Neuronal stem cell (in vitro differentiated cells): ENCODE measurements around the gene CST1.
"Not testable (repeated sequence)": the region's sequence is repeated elsewhere in the genome, so short reads cannot be mapped to it uniquely, and the experiment has no call there.

Experiments used
- DNase-seq: peaks from one replicate; pipeline ENCODE4 v3.0.0-alpha.2; 2013; ENCODE audit warnings: low spot score
- H2AFZ ChIP-seq: one replicate; pipeline ENCODE4 v1.6.1; 2013; ENCODE audit warnings: mild to moderate bottlenecking, low read length, inconsistent platforms
- H2AK5ac ChIP-seq: 2 replicates; pipeline ENCODE4 v1.6.1; 2013; ENCODE audit warnings: low read depth, mild to moderate bottlenecking, inconsistent platforms, low read length, moderate library complexity, mixed read lengths
- H2BK120ac ChIP-seq: 2 replicates; pipeline ENCODE4 v1.6.1; 2013; ENCODE audit warnings: low read depth, mild to moderate bottlenecking, inconsistent platforms, low read length, moderate library complexity, mixed read lengths
- H2BK12ac ChIP-seq: one replicate; pipeline ENCODE4 v1.6.1; 2013; ENCODE audit warnings: low read length, inconsistent platforms
- H2BK15ac ChIP-seq: 2 replicates; pipeline ENCODE4 v1.6.1; 2013; ENCODE audit warnings: mild to moderate bottlenecking, low read length, inconsistent platforms, mixed read lengths
- H2BK5ac ChIP-seq: one replicate; pipeline ENCODE4 v1.6.1; 2013; ENCODE audit warnings: inconsistent platforms, mild to moderate bottlenecking, low read length, moderate library complexity
- H3K14ac ChIP-seq: one replicate; pipeline ENCODE4 v1.6.1; 2013; ENCODE audit warnings: low read length, inconsistent platforms
- H3K18ac ChIP-seq: 2 replicates; pipeline ENCODE4 v1.6.1; 2013; ENCODE audit warnings: low read length, inconsistent platforms
- H3K23ac ChIP-seq: 2 replicates; pipeline ENCODE4 v1.6.1; 2013; ENCODE audit warnings: low read depth, mild to moderate bottlenecking, mixed read lengths, low read length, inconsistent platforms; ENCODE audit not compliant: poor library complexity
- H3K27ac ChIP-seq: replicated peaks from 3 replicates; pipeline ENCODE4 v1.5.1; 2013; ENCODE audit warnings: low read length, inconsistent platforms
- H3K27me3 ChIP-seq, 3 experiments: 2 replicates each; pipeline ENCODE4 v1.6.1; 2013; ENCODE audit warnings: low read length in 3 of 3, mild to moderate bottlenecking in 2 of 3, inconsistent platforms in 1 of 3, low read depth in 1 of 3, mixed read lengths in 1 of 3, moderate library complexity in 1 of 3; ENCODE audit not compliant: control insufficient read depth in 3 of 3, insufficient read depth in 3 of 3
- H3K36me3 ChIP-seq, 2 donors: replicated peaks in 1 of 2; 2 replicates each; pipeline ENCODE4 v1.6.1; 2013; ENCODE audit warnings: low read length in 2 of 2; ENCODE audit not compliant: control insufficient read depth in 2 of 2, insufficient read depth in 2 of 2
- H3K4ac ChIP-seq: 2 replicates; pipeline ENCODE4 v1.6.1; 2013; ENCODE audit warnings: inconsistent platforms, mild to moderate bottlenecking, low read length, moderate library complexity
- H3K4me1 ChIP-seq, 2 donors: 1 replicate in 1 of 2; 2 replicates in 1 of 2; pipeline ENCODE4 v1.6.1; 2013; ENCODE audit warnings: low read length in 2 of 2, low read depth in 1 of 2; ENCODE audit not compliant: control insufficient read depth in 2 of 2, insufficient read depth in 1 of 2
- H3K4me2 ChIP-seq: one replicate; pipeline ENCODE4 v1.6.1; 2013; ENCODE audit warnings: mild to moderate bottlenecking, low read length, inconsistent platforms; ENCODE audit not compliant: insufficient read depth, poor library complexity, severe bottlenecking
- H3K4me3 ChIP-seq, 2 donors: 2 replicates each; pipeline ENCODE4 v1.5.1; 2013; ENCODE audit warnings: low read length in 2 of 2, mild to moderate bottlenecking in 2 of 2, inconsistent platforms in 1 of 2, moderate library complexity in 1 of 2
- H3K79me1 ChIP-seq: one replicate; pipeline ENCODE4 v1.6.1; 2013; ENCODE audit warnings: low read depth, mild to moderate bottlenecking, inconsistent platforms, low read length, moderate library complexity
- H3K9ac ChIP-seq: one replicate; pipeline ENCODE4 v1.6.1; 2013; ENCODE audit warnings: mild to moderate bottlenecking, low read depth, low read length, inconsistent platforms; ENCODE audit not compliant: poor library complexity
- H3K9me3 ChIP-seq, 2 donors: replicated peaks in 1 of 2; 2 replicates each; pipeline versions ENCODE3 to v1.6.1; 2013; ENCODE audit warnings: low read length in 2 of 2, mild to moderate bottlenecking in 2 of 2, inconsistent platforms in 1 of 2, low read depth in 1 of 2, mixed read lengths in 1 of 2, moderate library complexity in 1 of 2; ENCODE audit not compliant: control insufficient read depth in 2 of 2, insufficient read depth in 1 of 2
- H4K8ac ChIP-seq: one replicate; pipeline ENCODE4 v1.6.1; 2013; ENCODE audit warnings: low read depth, mild to moderate bottlenecking, inconsistent platforms, low read length, moderate library complexity
- H4K91ac ChIP-seq: one replicate; pipeline ENCODE4 v1.6.1; 2013; ENCODE audit warnings: low read length, low read depth, mild to moderate bottlenecking, inconsistent platforms; ENCODE audit not compliant: poor library complexity
- whole genome bisulfite sequencing, 2 donors: extraction: QIAGEN DNeasy Blood & Tissue Kit; methylation state at CpG; one replicate each; pipeline ENCODE4 v1.1.7; 2013; ENCODE audit warnings: missing lambda C conversion rate in 2 of 2, mixed read lengths in 1 of 2; ENCODE audit not compliant: insufficient read length in 2 of 2, insufficient replicate concordance in 1 of 2; ENCODE audit errors: extremely low coverage in 2 of 2; 5-methylcytosine and 5-hydroxymethylcytosine counted together

CST1 gene

DNA sequence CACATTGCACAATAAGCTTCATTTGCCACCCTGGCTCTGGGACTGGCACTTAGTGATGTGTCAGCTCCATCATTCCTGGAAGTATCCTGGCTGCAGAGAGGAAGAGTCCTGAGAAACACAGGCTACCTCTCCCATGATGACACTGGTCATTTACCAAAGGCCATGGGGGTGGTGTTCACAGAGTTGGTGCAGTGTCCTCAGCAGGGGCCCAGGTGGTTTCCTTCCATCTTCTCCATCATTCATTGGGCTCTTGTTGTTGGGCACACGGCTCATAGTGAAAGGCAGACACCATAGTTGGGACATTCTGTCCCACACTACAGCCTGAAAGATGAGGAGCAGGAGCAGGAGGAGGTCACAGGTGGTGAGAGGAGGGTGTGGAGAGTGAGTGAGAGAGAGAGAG lies 15.8 kb upstream of the CST1 start:
- no peak overlapping the region for H3K4me2 ChIP-seq
- H3K9ac ChIP-seq, result no peak overlapping the region
- H2BK120ac ChIP-seq, result no peak overlapping the region
- no peak overlapping the region for H2BK15ac ChIP-seq
- no peak overlapping the region for H2BK12ac ChIP-seq
- no peaks in the 10 kb centered on the region for H3K27me3 ChIP-seq
- H2AFZ ChIP-seq, result no peak overlapping the region
- H3K27ac ChIP-seq, result no peak overlapping the region
- H3K79me1 ChIP-seq, result no peaks in the 10 kb centered on the region
- H4K8ac ChIP-seq, result no peak overlapping the region
- H3K18ac ChIP-seq, result no peak overlapping the region
- no peaks in the 10 kb centered on the region for H3K9me3 ChIP-seq
- no peak overlapping the region for H3K4me3 ChIP-seq
- no peak overlapping the region for H3K14ac ChIP-seq
- H3K23ac ChIP-seq, result no peak overlapping the region
- no peak overlapping the region for H4K91ac ChIP-seq
- H2BK5ac ChIP-seq, result no peak overlapping the region
- no peak for DNase-seq
- H2AK5ac ChIP-seq, result no peak overlapping the region
- H3K4me1 ChIP-seq, result peaks cover 0 to 1% of the 10 kb centered on the region in 2 donors
- H3K36me3 ChIP-seq, result no peaks in the 10 kb centered on the region
- WGBS, 2 donors, result no CpG with 5 or more reads among the region's 1 CpG
- no peak overlapping the region for H3K4ac ChIP-seq

DNA sequence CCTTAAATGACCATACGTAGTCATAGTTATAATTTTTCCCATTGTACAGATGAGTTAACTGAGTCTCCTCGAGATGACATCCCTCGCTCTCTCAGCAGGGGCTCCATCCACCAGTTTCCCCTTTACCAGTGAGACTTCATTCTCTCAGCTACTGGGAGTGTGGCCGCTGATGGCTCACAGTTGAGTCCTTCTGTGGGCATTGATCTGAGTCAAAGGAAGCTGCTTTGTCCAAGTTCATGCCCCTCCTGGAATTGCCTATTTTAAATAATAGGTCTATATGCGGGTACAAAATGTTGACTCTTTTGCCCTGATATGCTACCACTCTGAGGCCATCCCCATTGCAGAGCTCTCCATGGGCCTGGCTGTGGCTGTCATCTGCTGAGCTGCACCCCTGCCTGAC lies 14.8 kb upstream of the CST1 start:
- no peak overlapping the region for H3K18ac ChIP-seq
- H3K79me1 ChIP-seq, result no peaks in the 10 kb centered on the region
- no peak overlapping the region for H2BK5ac ChIP-seq
- peaks cover 0 to 1% of the 10 kb centered on the region in 2 donors for H3K4me1 ChIP-seq
- no peak overlapping the region for H2BK12ac ChIP-seq
- no peaks in the 10 kb centered on the region for H3K36me3 ChIP-seq
- no peak overlapping the region for H3K4me3 ChIP-seq
- WGBS, 2 donors, result no CpG with 5 or more reads among the region's 5 CpGs
- no peak overlapping the region for H3K27ac ChIP-seq
- no peak overlapping the region for H3K4ac ChIP-seq
- no peak overlapping the region for H3K23ac ChIP-seq
- H3K27me3 ChIP-seq, result no peaks in the 10 kb centered on the region
- H3K9ac ChIP-seq, result no peak overlapping the region
- no peak overlapping the region for H2AK5ac ChIP-seq
- no peak overlapping the region for H3K4me2 ChIP-seq
- H2BK15ac ChIP-seq, result no peak overlapping the region
- H4K91ac ChIP-seq, result no peak overlapping the region
- DNase-seq, result no peak
- no peak overlapping the region for H3K14ac ChIP-seq
- H4K8ac ChIP-seq, result no peak overlapping the region
- H2AFZ ChIP-seq, result no peak overlapping the region
- no peak overlapping the region for H2BK120ac ChIP-seq
- H3K9me3 ChIP-seq, result no peaks in the 10 kb centered on the region

DNA sequence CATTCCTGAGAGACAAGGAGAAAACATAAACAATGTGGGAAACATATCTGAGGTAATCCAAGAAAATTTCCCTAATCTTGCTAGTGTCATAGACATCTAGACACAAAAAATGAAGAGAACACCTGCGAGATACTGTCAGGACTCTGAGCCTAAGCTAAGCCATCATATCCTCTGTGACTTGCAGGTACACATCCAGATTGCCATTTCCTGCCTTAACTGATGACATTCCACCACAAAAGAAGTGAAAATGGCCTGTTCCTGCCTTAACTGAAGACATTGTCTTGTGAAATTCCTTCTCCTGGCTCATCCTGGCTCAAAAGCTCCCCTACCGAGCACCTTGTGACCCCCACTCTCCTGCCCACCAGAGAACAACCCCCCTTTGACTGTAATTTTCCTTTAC lies 13.9 kb upstream of the CST1 start:
- H2BK12ac ChIP-seq, H3K4me3 ChIP-seq: not testable (repeated sequence)

DNA sequence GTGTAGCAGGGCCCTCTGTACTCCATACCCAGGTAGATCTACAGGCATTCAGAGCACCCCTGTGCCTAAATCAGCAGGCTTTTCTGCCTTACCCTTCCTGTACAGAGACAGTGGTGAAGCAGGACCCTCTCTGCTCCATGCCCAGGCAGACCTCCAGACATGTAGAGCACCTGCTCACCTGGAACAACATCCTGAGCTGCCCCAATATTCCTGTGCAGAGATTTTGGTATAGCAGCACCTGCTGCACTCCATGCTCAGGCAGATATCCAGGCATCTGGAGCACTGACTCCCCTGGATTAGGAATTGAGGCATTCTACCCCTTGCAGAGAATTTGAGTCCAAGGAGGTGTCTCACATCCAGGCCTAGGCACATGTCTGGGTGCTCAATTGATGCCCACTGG lies 12.6 kb upstream of the CST1 start:
- H2AFZ ChIP-seq, result no peak overlapping the region
- H3K23ac ChIP-seq, result no peak overlapping the region
- no peak overlapping the region for H2BK12ac ChIP-seq
- peaks cover 0 to 1% of the 10 kb centered on the region in 2 donors for H3K4me1 ChIP-seq
- H3K4me2 ChIP-seq, result no peak overlapping the region
- H2BK120ac ChIP-seq, result no peak overlapping the region
- no peak overlapping the region for H2BK15ac ChIP-seq
- no peak overlapping the region for H3K27ac ChIP-seq
- H3K9me3 ChIP-seq, result no peaks in the 10 kb centered on the region
- no peak overlapping the region for H3K9ac ChIP-seq
- no peak overlapping the region for H4K91ac ChIP-seq
- no peaks in the 10 kb centered on the region for H3K27me3 ChIP-seq
- H3K36me3 ChIP-seq, result no peaks in the 10 kb centered on the region
- no peak for DNase-seq
- H2AK5ac ChIP-seq, result no peak overlapping the region
- H3K14ac ChIP-seq, result no peak overlapping the region
- H3K18ac ChIP-seq, result no peak overlapping the region
- no peak overlapping the region for H3K4ac ChIP-seq
- no peak overlapping the region for H2BK5ac ChIP-seq
- H3K4me3 ChIP-seq, result no peak overlapping the region
- H3K79me1 ChIP-seq, result no peaks in the 10 kb centered on the region
- H4K8ac ChIP-seq, result no peak overlapping the region

More for the DNA sequence above, 13.9 kb upstream of the CST1 start:
- H3K79me1 ChIP-seq, H3K23ac ChIP-seq, H3K9ac ChIP-seq, H3K4me2 ChIP-seq, H4K91ac ChIP-seq, H3K14ac ChIP-seq, H2BK15ac ChIP-seq, H2BK120ac ChIP-seq, H3K36me3 ChIP-seq, H3K4me1 ChIP-seq, H2AFZ ChIP-seq, H3K18ac ChIP-seq, H2AK5ac ChIP-seq, DNase-seq, H2BK5ac ChIP-seq, H3K9me3 ChIP-seq, H4K8ac ChIP-seq, H3K4ac ChIP-seq, H3K27me3 ChIP-seq, H3K27ac ChIP-seq: not testable (repeated sequence)
- WGBS, 2 donors, result no CpG with 5 or more reads among the region's 2 CpGs
